Ishikawa (cell line): ENCODE results near the gene XRCC4.

Source experiments
- CEBPB ChIP-seq: IDR thresholded peaks from 2 replicates; pipeline ENCODE4 v1.6.1; 2012
- CREB1 ChIP-seq: IDR thresholded peaks from 2 replicates; pipeline ENCODE4 v1.6.1; 2012; ENCODE audit warnings: low read depth
- EGR1 ChIP-seq: IDR thresholded peaks from 2 replicates; pipeline ENCODE4 v1.6.1; 2012
- EP300 ChIP-seq: IDR thresholded peaks from 2 replicates; pipeline ENCODE4 v1.6.1; 2012; ENCODE audit warnings: borderline replicate concordance
- FOXM1 ChIP-seq: IDR thresholded peaks from 2 replicates; pipeline ENCODE4 v1.6.1; 2012; ENCODE audit warnings: low read depth, borderline replicate concordance
- MAX ChIP-seq: IDR thresholded peaks from 2 replicates; pipeline ENCODE4 v1.6.1; 2012
- NFIC ChIP-seq: IDR thresholded peaks from 2 replicates; pipeline ENCODE4 v1.6.1; 2012
- RAD21 ChIP-seq: IDR thresholded peaks from 2 replicates; pipeline ENCODE4 v1.6.1; 2012; ENCODE audit warnings: low read depth
- REST ChIP-seq: IDR thresholded peaks from 2 replicates; pipeline ENCODE4 v1.6.1; 2012; ENCODE audit warnings: low read depth, mild to moderate bottlenecking
- TAF1 ChIP-seq: IDR thresholded peaks from 2 replicates; pipeline ENCODE4 v1.6.1; 2012; ENCODE audit warnings: low read depth, mild to moderate bottlenecking
- TCF12 ChIP-seq: IDR thresholded peaks from 2 replicates; pipeline ENCODE4 v1.6.1; 2012; ENCODE audit warnings: low read depth
- TEAD4 ChIP-seq: IDR thresholded peaks from 2 replicates; pipeline ENCODE4 v1.6.1; 2012
- USF1 ChIP-seq: IDR thresholded peaks from 2 replicates; pipeline ENCODE4 v1.6.1; 2012
- YY1 ChIP-seq: IDR thresholded peaks from 2 replicates; pipeline ENCODE4 v1.6.1; 2012; ENCODE audit warnings: low read depth
- ZBTB7A ChIP-seq: IDR thresholded peaks from 2 replicates; pipeline ENCODE4 v1.6.1; 2012; ENCODE audit warnings: low read depth

Gene XRCC4

GRCh38 chr5:83342465-83342864, 265.1 kb downstream of the XRCC4 start:
- TF ChIP-seq REST, result no peak
- TF ChIP-seq USF1, result no peak
- TF ChIP-seq TCF12, result no peak
- TF ChIP-seq NFIC, result no peak
- no peak for TF ChIP-seq RAD21
- TF ChIP-seq CREB1, result no peak
- no peak for TF ChIP-seq MAX
- TF ChIP-seq TEAD4, result no peak
- TF ChIP-seq TAF1, result no peak
- no peak for TF ChIP-seq EP300
- TF ChIP-seq FOXM1, result no peak
- TF ChIP-seq YY1, result no peak
- TF ChIP-seq EGR1, result no peak

GRCh38 chr5:83343299-83343698, 266.0 kb downstream of the XRCC4 start:
- TF ChIP-seq NFIC, result no peak
- TF ChIP-seq USF1, result no peak
- TF ChIP-seq EP300, result no peak
- no peak for TF ChIP-seq TAF1
- no peak for TF ChIP-seq RAD21
- no peak for TF ChIP-seq FOXM1
- no peak for TF ChIP-seq YY1
- no peak for TF ChIP-seq EGR1
- TF ChIP-seq CREB1, result no peak
- TF ChIP-seq ZBTB7A, result no peak
- no peak for TF ChIP-seq MAX
- TF ChIP-seq CEBPB, result no peak
- no peak for TF ChIP-seq REST

- TF ChIP-seq TCF12 (no peak), YY1 (no peak), TAF1 (no peak), USF1 (no peak), NFIC (no peak), CREB1 (no peak), TEAD4 (no peak), RAD21 (no peak), FOXM1 (no peak), REST (no peak), CEBPB (no peak), EP300 (no peak), ZBTB7A (no peak), EGR1 (no peak), MAX (no peak)
Observed at GRCh38 chr5:83345423-83345822, 268.1 kb downstream of the XRCC4 start.

GRCh38 chr5:83348281-83348780, 271.0 kb downstream of the XRCC4 start:
- TF ChIP-seq TCF12 (no peak), EGR1 (no peak), CEBPB (no peak), FOXM1 (no peak), TAF1 (no peak), MAX (no peak), CREB1 (no peak), TEAD4 (no peak), RAD21 (no peak), NFIC (no peak), YY1 (no peak), EP300 (no peak), ZBTB7A (no peak), REST (no peak), USF1 (no peak)
